Activated naive CD4-positive, alpha-beta T cell treated with anti-CD3 and anti-CD28 coated beads, Interleukin-2, amount 10 ng/mL, durations not matched to agents 7 days and 5 days (primary cell): ENCODE data around the gene MTMR3.
A peak's percentile ranks its signal among the peaks of the same experiment; 100 is the strongest.

Experiments used
- CTCF ChIA-PET: fragments of 350-600 bp; sonication (Branson Sonifier 250); formaldehyde crosslinking; loops from one replicate; lab custom pipeline; 2021; ENCODE audit warnings: antibody characterized with exemption; lab: Charles Lee
- DNase-seq: peaks from one replicate; pipeline ENCODE4 v3.0.0-alpha.2; 2020
- H3K27ac Mint-ChIP-seq: one replicate; pipeline ENCODE4 v1.8.0; 2021; ENCODE audit warnings: mild to moderate bottlenecking, moderate library complexity, mixed read lengths
- H3K27me3 Mint-ChIP-seq: one replicate; pipeline ENCODE4 v1.8.0; 2021; ENCODE audit warnings: mild to moderate bottlenecking, mixed read lengths
- H3K36me3 Mint-ChIP-seq: one replicate; pipeline ENCODE4 v1.8.0; 2021; ENCODE audit warnings: mixed read lengths
- H3K4me1 Mint-ChIP-seq: one replicate; pipeline ENCODE4 v1.8.0; 2021; ENCODE audit warnings: mixed read lengths
- H3K4me3 Mint-ChIP-seq: one replicate; pipeline ENCODE4 v1.8.0; 2021; ENCODE audit warnings: mild to moderate bottlenecking, moderate library complexity, mixed read lengths
- H3K9me3 Mint-ChIP-seq: one replicate; pipeline ENCODE4 v1.8.0; 2021; ENCODE audit warnings: mixed read lengths

MTMR3 gene

GRCh38 chr22:30015229-30015797 is 132.3 kb downstream of the MTMR3 start:
- Mint-ChIP-seq H3K4me1 (no peaks in the 10 kb centered on the region), H3K9me3 (no peaks in the 10 kb centered on the region), H3K27ac (no peak overlapping the region), H3K27me3 (no peaks in the 10 kb centered on the region), H3K36me3 (peaks cover 40% of the 10 kb centered on the region), H3K4me3 (no peak overlapping the region)
- CTCF ChIA-PET = interaction anchor here (1.9 to 2.8 kb wide), 2 partner anchors 9 to 74 kb away, joined by 6 to 15 read pairs; no protein-coding TSS in a partner anchor
- DNase-seq = no peak

GRCh38 chr22:30015846-30016245 is 132.9 kb downstream of the MTMR3 start:
- DNase-seq = no peak
- Mint-ChIP-seq H3K9me3 (no peaks in the 10 kb centered on the region), H3K27ac (no peak overlapping the region), H3K27me3 (no peaks in the 10 kb centered on the region), H3K36me3 (peaks cover 45% of the 10 kb centered on the region), H3K4me1 (no peaks in the 10 kb centered on the region), H3K4me3 (no peak overlapping the region)
- CTCF ChIA-PET = interaction anchor here (1.9 to 2.8 kb wide), 2 partner anchors 10 to 73 kb away, joined by 6 to 15 read pairs; no protein-coding TSS in a partner anchor

- CTCF ChIA-PET = interaction anchor here (1.9 to 2.8 kb wide), 2 partner anchors 11 to 72 kb away, joined by 6 to 15 read pairs; no protein-coding TSS in a partner anchor
- Mint-ChIP-seq H3K4me1 (no peaks in the 10 kb centered on the region), H3K9me3 (no peaks in the 10 kb centered on the region), H3K36me3 (peaks cover 51% of the 10 kb centered on the region), H3K27ac (no peak overlapping the region), H3K27me3 (no peaks in the 10 kb centered on the region), H3K4me3 (no peak overlapping the region)
- DNase-seq = no peak
Observed at GRCh38 chr22:30016596-30016995, 133.6 kb downstream of the MTMR3 start.

- Mint-ChIP-seq H3K36me3 (peaks cover 51% of the 10 kb centered on the region), H3K27ac (no peak overlapping the region), H3K9me3 (no peaks in the 10 kb centered on the region), H3K4me1 (no peaks in the 10 kb centered on the region), H3K27me3 (no peaks in the 10 kb centered on the region), H3K4me3 (no peak overlapping the region)
- CTCF ChIA-PET = interaction anchor here (1.9 to 2.8 kb wide), 2 partner anchors 12 to 71 kb away, joined by 6 to 15 read pairs; no protein-coding TSS in a partner anchor
- DNase-seq = no peak
Observed at GRCh38 chr22:30017375-30018223, 134.6 kb downstream of the MTMR3 start.

- H3K4me1 Mint-ChIP-seq = peaks cover 3% of the 10 kb centered on the region
- no peak overlapping the region for H3K4me3 Mint-ChIP-seq
- CTCF ChIA-PET = no interaction called here
- no peaks in the 10 kb centered on the region for H3K9me3 Mint-ChIP-seq
- DNase-seq = no peak
- no peak overlapping the region for H3K27ac Mint-ChIP-seq
- peaks cover 53% of the 10 kb centered on the region for H3K36me3 Mint-ChIP-seq
- no peaks in the 10 kb centered on the region for H3K27me3 Mint-ChIP-seq
Observed at GRCh38 chr22:30020511-30020910, 137.5 kb downstream of the MTMR3 start.

- DNase-seq = no peak
- peaks cover 53% of the 10 kb centered on the region for H3K36me3 Mint-ChIP-seq
- H3K27ac Mint-ChIP-seq = peak overlapping the region; percentile 58
- CTCF ChIA-PET = no interaction called here
- no peaks in the 10 kb centered on the region for H3K27me3 Mint-ChIP-seq
- no peak overlapping the region for H3K4me3 Mint-ChIP-seq
- no peaks in the 10 kb centered on the region for H3K9me3 Mint-ChIP-seq
- H3K4me1 Mint-ChIP-seq = peaks cover 3% of the 10 kb centered on the region
Observed at GRCh38 chr22:30021338-30021737, 138.4 kb downstream of the MTMR3 start.

- no peak for DNase-seq
- H3K4me1 Mint-ChIP-seq = peaks cover 7% of the 10 kb centered on the region
- no peak overlapping the region for H3K4me3 Mint-ChIP-seq
- no peaks in the 10 kb centered on the region for H3K27me3 Mint-ChIP-seq
- H3K9me3 Mint-ChIP-seq = no peaks in the 10 kb centered on the region
- H3K27ac Mint-ChIP-seq = no peak overlapping the region
- peaks cover 53% of the 10 kb centered on the region for H3K36me3 Mint-ChIP-seq
- CTCF ChIA-PET = no interaction called here
Observed at GRCh38 chr22:30021881-30022619, 139.1 kb downstream of the MTMR3 start.

- no peaks in the 10 kb centered on the region for H3K9me3 Mint-ChIP-seq
- H3K36me3 Mint-ChIP-seq = peaks cover 56% of the 10 kb centered on the region
- peaks cover 14% of the 10 kb centered on the region for H3K4me1 Mint-ChIP-seq
- no peak for DNase-seq
- no peaks in the 10 kb centered on the region for H3K27me3 Mint-ChIP-seq
- no peak overlapping the region for H3K4me3 Mint-ChIP-seq
- peak overlapping the region; percentile 24 for H3K27ac Mint-ChIP-seq
- CTCF ChIA-PET = interaction anchor here (0.9 kb wide), 2 partner anchors 19 to 333 kb away, joined by 3 read pairs; no protein-coding TSS in a partner anchor
Observed at GRCh38 chr22:30023099-30023660, 140.2 kb downstream of the MTMR3 start.

GRCh38 chr22:30024231-30024630 is 141.3 kb downstream of the MTMR3 start:
- Mint-ChIP-seq H3K4me1 (peaks cover 14% of the 10 kb centered on the region), H3K9me3 (no peaks in the 10 kb centered on the region), H3K36me3 (peaks cover 54% of the 10 kb centered on the region), H3K4me3 (no peak overlapping the region), H3K27me3 (no peaks in the 10 kb centered on the region), H3K27ac (no peak overlapping the region)
- DNase-seq = no peak
- CTCF ChIA-PET = no interaction called here

GRCh38 chr22:30025221-30025620 is 142.2 kb downstream of the MTMR3 start:
- Mint-ChIP-seq H3K9me3 (no peaks in the 10 kb centered on the region), H3K4me1 (peaks cover 14% of the 10 kb centered on the region), H3K27me3 (no peaks in the 10 kb centered on the region), H3K4me3 (no peak overlapping the region), H3K36me3 (peaks cover 51% of the 10 kb centered on the region), H3K27ac (no peak overlapping the region)
- DNase-seq = no peak
- CTCF ChIA-PET = no interaction called here

GRCh38 chr22:30026756-30027155 is 143.8 kb downstream of the MTMR3 start:
- DNase-seq = no peak
- Mint-ChIP-seq H3K27me3 (no peaks in the 10 kb centered on the region), H3K4me3 (no peak overlapping the region), H3K9me3 (no peaks in the 10 kb centered on the region), H3K27ac (no peak overlapping the region), H3K4me1 (peaks cover 14% of the 10 kb centered on the region), H3K36me3 (peaks cover 37% of the 10 kb centered on the region)
- CTCF ChIA-PET = no interaction called here

GRCh38 chr22:30027169-30027568 is 144.2 kb downstream of the MTMR3 start:
- Mint-ChIP-seq H3K27me3 (no peaks in the 10 kb centered on the region), H3K4me1 (peaks cover 14% of the 10 kb centered on the region), H3K9me3 (no peaks in the 10 kb centered on the region), H3K27ac (no peak overlapping the region), H3K36me3 (peaks cover 36% of the 10 kb centered on the region), H3K4me3 (no peak overlapping the region)
- CTCF ChIA-PET = no interaction called here
- DNase-seq = no peak

GRCh38 chr22:30027791-30028190 is 144.8 kb downstream of the MTMR3 start:
- no peak overlapping the region for H3K27ac Mint-ChIP-seq
- CTCF ChIA-PET = no interaction called here
- DNase-seq = no peak
- no peaks in the 10 kb centered on the region for H3K27me3 Mint-ChIP-seq
- H3K4me3 Mint-ChIP-seq = no peak overlapping the region
- H3K9me3 Mint-ChIP-seq = no peaks in the 10 kb centered on the region
- H3K36me3 Mint-ChIP-seq = peaks cover 34% of the 10 kb centered on the region
- peaks cover 14% of the 10 kb centered on the region for H3K4me1 Mint-ChIP-seq

GRCh38 chr22:30028731-30029130 is 145.8 kb downstream of the MTMR3 start:
- CTCF ChIA-PET = no interaction called here
- peak; percentile 1 for DNase-seq
- Mint-ChIP-seq H3K4me1 (peaks cover 11% of the 10 kb centered on the region), H3K4me3 (no peak overlapping the region), H3K9me3 (no peaks in the 10 kb centered on the region), H3K36me3 (peaks cover 27% of the 10 kb centered on the region), H3K27ac (no peak overlapping the region), H3K27me3 (no peaks in the 10 kb centered on the region)
